Keratinocyte (primary cell): ENCODE data around the gene BMP8B. TPM values are rescaled to one million over a fixed set of nuclear protein-coding genes. Genes with fewer than 3 reads are reported as not detected.

Source experiments
- DNase-seq: peaks from one replicate; pipeline ENCODE4 v3.0.0-alpha.2; 2011; ENCODE audit warnings: low read depth, missing footprints, low spot score
- FAIRE-seq: peaks from 2 replicates; lab custom pipeline; 2011; peaks lifted over from hg19 to GRCh38; lab: Jason Lieb, UNC
- H2AFZ ChIP-seq: 2 replicates; pipeline ENCODE4 v1.6.0; 2012; ENCODE audit warnings: low read length, control low read depth, inconsistent platforms; ENCODE audit not compliant: control insufficient read depth
- H3K27ac ChIP-seq: 2 replicates; pipeline ENCODE4 v1.5.1; 2011; ENCODE audit warnings: low read length; ENCODE audit not compliant: control insufficient read depth, insufficient read depth
- H3K27me3 ChIP-seq: 3 replicates; pipeline ENCODE4 v1.6.0; 2011; ENCODE audit warnings: low read length; ENCODE audit not compliant: control insufficient read depth, insufficient read depth; ENCODE audit errors: extremely low read depth
- H3K36me3 ChIP-seq, 2 experiments: 2 replicates in 1 of 2; 3 replicates in 1 of 2; pipeline ENCODE4 v1.5.1; 2011; ENCODE audit warnings: low read length in 2 of 2, mild to moderate bottlenecking in 1 of 2; ENCODE audit not compliant: control insufficient read depth in 2 of 2, insufficient read depth in 2 of 2; ENCODE audit errors: extremely low read depth in 1 of 2
- H3K4me1 ChIP-seq: 3 replicates; pipeline ENCODE4 v1.5.1; 2011; ENCODE audit warnings: low read length; ENCODE audit not compliant: control insufficient read depth, insufficient read depth; ENCODE audit errors: extremely low read depth
- H3K4me2 ChIP-seq: 3 replicates; pipeline ENCODE4 v1.6.0; 2011; ENCODE audit warnings: low read depth, low read length; ENCODE audit not compliant: control insufficient read depth, insufficient read depth; ENCODE audit errors: extremely low read depth
- H3K4me3 ChIP-seq, 3 experiments: fragments of 200-600 bp in 1 of 3; sonication (generic) in 1 of 3; 2 replicates in 2 of 3; 3 replicates in 1 of 3; pipeline ENCODE4 v1.5.1; 2011 to 2016; ENCODE audit warnings: low read length in 3 of 3, mild to moderate bottlenecking in 3 of 3, control low read depth in 2 of 3, inconsistent platforms in 1 of 3, low read depth in 1 of 3, mixed read lengths in 1 of 3, mixed run types in 1 of 3, moderate library complexity in 1 of 3; ENCODE audit not compliant: control insufficient read depth in 2 of 3, insufficient read depth in 2 of 3; ENCODE audit errors: extremely low read depth in 1 of 3
- H3K79me2 ChIP-seq: 2 replicates; pipeline ENCODE4 v1.6.0; 2012; ENCODE audit warnings: low read length; ENCODE audit not compliant: control insufficient read depth, insufficient read depth
- H3K9ac ChIP-seq: 3 replicates; pipeline ENCODE4 v1.6.0; 2011; ENCODE audit warnings: low read length; ENCODE audit not compliant: control insufficient read depth, insufficient read depth; ENCODE audit errors: extremely low read depth
- H3K9me1 ChIP-seq: 3 replicates; pipeline ENCODE4 v1.6.0; 2011; ENCODE audit warnings: low read length; ENCODE audit not compliant: control insufficient read depth, insufficient read depth; ENCODE audit errors: extremely low read depth
- H3K9me3 ChIP-seq: 2 replicates; pipeline ENCODE4 v1.5.1; 2012; ENCODE audit warnings: low read depth, low read length; ENCODE audit not compliant: control insufficient read depth
- H4K20me1 ChIP-seq: 3 replicates; pipeline ENCODE4 v1.6.0; 2011; ENCODE audit warnings: low read length; ENCODE audit not compliant: control insufficient read depth, insufficient read depth; ENCODE audit errors: extremely low read depth
- CTCF ChIP-seq, 3 experiments: IDR thresholded peaks in 1 of 3; conservative IDR thresholded peaks in 1 of 3; optimal IDR thresholded peaks in 1 of 3; 2 replicates in 2 of 3; 3 replicates in 1 of 3; pipeline versions ENCODE3 to v1.5.1; 2011; ENCODE audit warnings: low read length in 3 of 3, mild to moderate bottlenecking in 3 of 3, moderate library complexity in 2 of 3, control low read depth in 1 of 3, inconsistent platforms in 1 of 3; ENCODE audit not compliant: insufficient read depth in 2 of 3; ENCODE audit errors: extremely low read depth in 1 of 3
- EZH2 ChIP-seq: IDR thresholded peaks from one replicate; pipeline ENCODE4 v1.6.1; 2012; ENCODE audit warnings: inconsistent platforms, mild to moderate bottlenecking, low read length, moderate library complexity
- dilution Hi-C: fragments of 300-500 bp; cut with MboI; formaldehyde crosslinking; loops from one replicate; pipeline ENCODE4 v1.7.0; 2020; ENCODE audit warnings: low sequenced_read_pairs; ENCODE audit not compliant: extremely low pct_ligation_motif_present
- polyA plus RNA-seq, 5 experiments: library from polyadenylated mRNA; depleted of rRNA in 3 of 5; stranded (reverse) in 3 of 5; stranded (forward) in 1 of 5; unstranded in 1 of 5; fragments of >200 nt; gene quantifications; 1 replicate in 1 of 5; 2 replicates in 3 of 5; 3 replicates in 1 of 5; pipeline versions ENCODE4 v1.2.1 to v1.2.3, GENCODE V29; 2011 to 2012; ENCODE audit warnings: missing spikeins in 2 of 5, low read depth in 1 of 5, low replicate concordance in 1 of 5

Gene BMP8B
- polyA plus RNA-seq, 1 donor (not counting 4 experiments of a cell fraction or from before 2014, with no cell fraction given) = 0.04 TPM

GRCh38 chr1:39711966-39712340 lies 76.7 kb downstream of the BMP8B start:
- Histone ChIP-seq H3K9ac (no peak overlapping the region), H3K9me3 (no peaks in the 10 kb centered on the region), H2AFZ (no peak overlapping the region), H4K20me1 (no peaks in the 10 kb centered on the region), H3K9me1 (no peaks in the 10 kb centered on the region), H3K4me1 (no peaks in the 10 kb centered on the region), H3K27ac (no peak overlapping the region), H3K79me2 (no peaks in the 10 kb centered on the region), H3K4me3 (no peak overlapping the region), H3K4me2 (no peak overlapping the region), H3K27me3 (peaks cover 3% of the 10 kb centered on the region), H3K36me3 (no peaks in the 10 kb centered on the region)
- dilution Hi-C loops = no loop called here
- DNase-seq (no peak), FAIRE-seq (no peak)
- no peak for TF ChIP-seq CTCF (optimal IDR thresholded peaks at IDR 0.05 in 1 of 3, IDR thresholded peaks at IDR 0.05 in 1 of 3, conservative IDR thresholded peaks at IDR 0.05 in 1 of 3; ENCODE audit: extremely low read depth in 1 of 3, insufficient read depth in 2 of 3, low read length in 3 of 3)
- no peak for TF ChIP-seq EZH2

- DNase-seq (no peak), FAIRE-seq (no peak)
Observed at GRCh38 chr1:39711104-39711965, 77.3 kb downstream of the BMP8B start.

More at GRCh38 chr1:39711104-39711965, 77.3 kb downstream of the BMP8B start:
- dilution Hi-C loops = no loop called here
- H3K9me3 ChIP-seq = no peaks in the 10 kb centered on the region
- H3K36me3 ChIP-seq = no peaks in the 10 kb centered on the region
- no peak overlapping the region for H3K9ac ChIP-seq
- H3K79me2 ChIP-seq = no peaks in the 10 kb centered on the region
- H3K4me2 ChIP-seq = no peak overlapping the region
- peaks cover 3% of the 10 kb centered on the region for H3K27me3 ChIP-seq
- H2AFZ ChIP-seq = no peak overlapping the region
- no peaks in the 10 kb centered on the region for H3K9me1 ChIP-seq
- no peak overlapping the region for H3K27ac ChIP-seq
- no peak overlapping the region for H3K4me3 ChIP-seq
- no peaks in the 10 kb centered on the region for H4K20me1 ChIP-seq
- TF ChIP-seq CTCF (optimal IDR thresholded peaks at IDR 0.05 in 1 of 3, IDR thresholded peaks at IDR 0.05 in 1 of 3, conservative IDR thresholded peaks at IDR 0.05 in 1 of 3; ENCODE audit: extremely low read depth in 1 of 3, insufficient read depth in 2 of 3, low read length in 3 of 3) = no peak
- no peak for TF ChIP-seq EZH2
- no peaks in the 10 kb centered on the region for H3K4me1 ChIP-seq
